GM12801 (cell line): ENCODE results near the gene CAMK2B.

Source experiments
- TF ChIP-seq, protein P1 (sequence below): IDR thresholded peaks from one replicate; pipeline ENCODE4 v1.5.1; 2011; ENCODE audit warnings: control low read depth; ENCODE audit not compliant: insufficient read length; ENCODE audit errors: extremely low read depth

The CAMK2B gene

DNA sequence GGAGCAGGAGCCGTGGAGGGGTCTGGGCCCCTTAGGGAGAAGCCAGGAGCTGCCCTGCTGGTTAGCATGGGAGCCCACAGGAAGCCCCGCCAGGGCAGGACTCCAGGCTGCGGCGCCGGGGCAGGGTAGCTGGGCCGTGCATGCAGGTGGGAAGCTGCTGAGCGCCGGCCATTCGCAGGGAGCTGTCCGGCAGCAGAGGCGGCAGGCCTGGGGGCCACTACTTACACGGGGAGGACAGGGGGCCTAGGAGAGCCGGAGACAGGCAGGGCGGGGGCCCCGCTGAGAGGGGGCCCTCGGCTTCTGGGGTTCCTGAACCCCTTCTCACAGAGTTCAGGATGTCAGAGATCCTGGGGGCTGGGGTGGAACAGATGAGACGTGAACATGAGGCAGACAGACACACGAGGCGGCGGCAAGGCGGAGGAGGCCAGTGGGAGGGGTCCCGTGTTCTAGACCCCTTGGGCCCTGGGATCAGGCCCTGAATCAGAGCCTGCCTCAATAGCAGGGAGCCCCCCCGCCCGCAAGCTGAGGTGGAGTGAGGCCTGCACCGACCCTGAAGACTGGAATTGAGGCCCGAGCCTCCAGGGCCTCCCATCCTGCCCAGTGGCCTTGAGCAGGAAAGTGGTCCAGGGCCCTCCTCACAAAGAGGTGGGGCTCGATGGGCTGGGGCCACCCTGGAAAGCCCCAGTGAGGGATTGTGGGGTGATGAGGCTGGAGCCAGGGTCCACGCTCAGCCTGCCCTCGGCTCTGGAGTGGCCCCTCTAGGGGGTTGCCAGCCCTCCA lies 96.6 kb downstream of the CAMK2B start:
- TF ChIP-seq, protein P1, sequence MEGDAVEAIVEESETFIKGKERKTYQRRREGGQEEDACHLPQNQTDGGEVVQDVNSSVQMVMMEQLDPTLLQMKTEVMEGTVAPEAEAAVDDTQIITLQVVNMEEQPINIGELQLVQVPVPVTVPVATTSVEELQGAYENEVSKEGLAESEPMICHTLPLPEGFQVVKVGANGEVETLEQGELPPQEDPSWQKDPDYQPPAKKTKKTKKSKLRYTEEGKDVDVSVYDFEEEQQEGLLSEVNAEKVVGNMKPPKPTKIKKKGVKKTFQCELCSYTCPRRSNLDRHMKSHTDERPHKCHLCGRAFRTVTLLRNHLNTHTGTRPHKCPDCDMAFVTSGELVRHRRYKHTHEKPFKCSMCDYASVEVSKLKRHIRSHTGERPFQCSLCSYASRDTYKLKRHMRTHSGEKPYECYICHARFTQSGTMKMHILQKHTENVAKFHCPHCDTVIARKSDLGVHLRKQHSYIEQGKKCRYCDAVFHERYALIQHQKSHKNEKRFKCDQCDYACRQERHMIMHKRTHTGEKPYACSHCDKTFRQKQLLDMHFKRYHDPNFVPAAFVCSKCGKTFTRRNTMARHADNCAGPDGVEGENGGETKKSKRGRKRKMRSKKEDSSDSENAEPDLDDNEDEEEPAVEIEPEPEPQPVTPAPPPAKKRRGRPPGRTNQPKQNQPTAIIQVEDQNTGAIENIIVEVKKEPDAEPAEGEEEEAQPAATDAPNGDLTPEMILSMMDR = no peak

DNA sequence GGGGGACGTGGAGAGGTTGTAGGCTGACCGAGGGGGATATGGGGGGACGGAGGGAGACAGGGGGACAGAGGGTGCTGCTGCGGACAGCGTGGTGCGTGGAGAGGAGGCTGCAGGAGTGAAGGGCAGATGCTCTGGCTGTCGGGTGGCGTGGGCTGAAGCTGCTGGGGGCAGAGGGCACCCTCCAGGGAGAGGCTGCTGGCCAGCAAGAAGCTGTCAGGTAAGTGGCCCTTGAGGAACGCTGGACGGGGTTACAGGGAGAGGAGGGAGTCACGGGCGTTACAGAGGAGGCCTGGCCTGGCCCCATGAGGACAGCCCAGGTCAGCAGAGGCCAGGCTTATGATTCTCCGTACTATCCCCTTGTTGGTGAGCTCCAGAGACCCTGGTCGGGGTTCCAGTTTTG lies 97.5 kb downstream of the CAMK2B start:
- TF ChIP-seq, protein P1 = no peak

DNA sequence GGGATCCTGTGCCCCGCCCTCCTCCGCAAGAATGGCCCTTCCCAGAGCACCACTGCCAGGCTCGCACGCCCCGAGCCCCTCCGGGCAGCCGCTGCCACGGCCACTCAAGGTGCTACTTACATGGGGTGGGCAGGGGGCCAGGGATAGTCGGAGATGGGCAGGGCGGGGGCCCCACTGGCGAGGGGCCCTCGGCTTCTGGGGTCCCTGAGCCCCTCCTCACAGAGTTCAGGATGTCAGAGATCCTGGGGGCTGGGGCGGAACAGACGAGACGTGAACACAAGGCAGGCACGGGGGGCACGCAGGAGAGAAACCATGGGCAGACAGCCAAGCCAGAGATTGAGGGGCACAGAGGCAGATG lies 99.0 kb downstream of the CAMK2B start:
- TF ChIP-seq, protein P1 = no peak

DNA sequence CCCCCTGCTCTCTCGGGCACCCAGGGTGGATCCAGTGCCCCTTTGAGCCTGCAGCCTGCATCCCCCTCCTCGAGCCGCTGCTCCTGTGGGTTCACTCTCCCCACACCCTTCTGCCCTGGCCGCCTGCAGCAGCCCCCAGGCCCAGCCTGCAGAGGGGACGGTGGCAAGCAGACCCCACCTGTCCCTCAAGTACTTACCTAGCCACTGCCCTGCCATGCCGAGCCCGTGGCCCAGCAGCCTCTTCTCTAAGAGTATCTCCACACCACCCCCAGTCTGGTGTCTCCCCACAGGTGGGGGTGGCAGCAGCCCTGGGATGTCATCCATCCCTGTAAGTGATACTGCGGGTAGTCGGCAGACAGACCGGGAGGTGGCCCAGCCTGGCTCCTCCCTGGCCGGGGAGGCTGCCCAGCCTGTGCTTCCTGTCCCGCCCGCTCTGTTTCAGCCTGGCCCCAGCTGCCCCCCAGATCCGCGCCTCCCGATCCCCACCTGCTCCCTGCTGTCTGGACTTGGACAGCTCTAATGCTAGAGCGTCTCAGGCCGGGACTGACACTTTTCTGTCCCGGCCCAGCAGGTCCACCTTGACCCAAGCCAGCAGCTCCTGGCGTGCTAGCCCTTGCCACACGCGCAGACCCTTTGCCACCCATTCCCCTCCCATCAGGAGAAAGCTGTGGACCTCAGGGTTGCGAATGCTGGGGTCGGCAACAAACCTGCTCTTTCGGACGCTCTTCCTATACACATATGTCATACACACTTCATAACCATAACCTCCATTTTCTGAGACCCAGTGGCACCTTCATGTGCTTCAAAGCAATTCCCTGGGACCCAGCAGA lies 99.6 kb downstream of the CAMK2B start:
- TF ChIP-seq, protein P1 = no peak

DNA sequence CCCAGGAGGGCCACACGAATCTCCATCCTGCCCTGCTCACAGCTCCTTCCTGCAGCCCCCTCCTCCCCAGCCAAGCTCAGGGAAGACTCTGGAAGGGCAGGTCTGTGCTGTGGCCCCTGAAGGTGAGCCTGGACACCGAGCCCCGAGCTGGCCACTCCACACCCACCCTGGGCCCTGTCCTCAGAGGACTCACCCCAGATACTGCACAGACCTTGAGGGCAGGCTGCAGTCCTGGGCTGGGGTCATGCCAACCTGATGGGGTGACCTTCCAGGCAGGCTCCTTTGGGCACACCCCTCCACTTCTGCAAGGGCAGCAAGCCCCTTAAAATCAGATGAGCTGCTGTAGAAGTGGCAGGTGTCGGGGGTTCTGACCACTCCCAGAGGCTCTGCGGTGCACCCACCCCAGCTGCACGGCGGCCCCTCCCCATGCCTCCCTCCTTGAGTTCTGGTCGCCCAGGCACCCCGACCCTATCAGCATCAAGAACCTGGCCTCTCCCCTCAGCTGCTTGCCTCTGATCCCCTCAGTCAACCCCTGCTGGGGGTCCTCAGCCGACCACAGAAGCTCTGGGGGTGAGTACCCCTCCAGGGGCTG lies 100.3 kb downstream of the CAMK2B start:
- TF ChIP-seq, protein P1 = no peak

DNA sequence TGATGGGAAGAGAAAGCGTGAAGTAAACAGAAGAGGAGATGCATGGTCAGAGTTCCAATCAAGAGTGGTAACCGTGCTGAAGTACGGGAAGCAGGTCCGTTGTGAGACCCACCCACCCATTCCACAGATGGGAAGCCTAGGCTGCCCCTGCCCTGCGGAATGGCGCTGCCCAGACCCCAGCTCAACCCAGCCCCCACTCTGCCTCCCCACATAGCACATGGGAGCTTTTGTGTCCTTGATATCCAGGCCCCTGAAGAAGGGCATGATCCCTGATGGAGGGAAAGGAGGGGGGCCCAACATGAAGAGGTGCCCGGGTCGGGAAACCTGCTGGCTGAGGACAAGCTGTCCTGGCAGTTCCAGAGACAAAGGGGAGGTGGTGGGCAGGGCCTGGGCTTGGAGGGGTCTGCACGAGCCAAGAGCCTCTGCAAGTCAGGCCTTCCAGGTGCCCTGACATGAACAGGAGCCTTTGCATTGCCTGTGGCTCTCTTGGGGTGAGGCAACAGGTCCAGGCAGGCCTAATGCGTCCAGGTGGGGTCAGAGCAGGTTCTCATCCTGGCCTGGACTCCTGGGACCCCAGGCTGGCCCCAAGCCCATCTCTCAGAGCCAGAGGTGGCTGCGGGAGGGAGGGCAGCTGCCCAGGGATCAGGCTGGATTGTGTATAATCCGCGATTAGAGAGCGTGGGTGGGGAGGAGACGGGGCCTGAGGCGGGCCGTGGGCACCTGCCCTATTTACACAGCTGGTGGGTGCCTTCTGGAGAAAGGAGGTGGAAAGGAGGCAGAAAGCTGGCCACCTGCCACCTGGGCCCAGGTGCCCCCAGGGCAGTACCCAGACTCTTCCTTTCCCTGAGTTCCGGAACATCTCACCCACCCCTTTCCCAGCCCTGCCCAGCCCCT lies 101.1 kb downstream of the CAMK2B start:
- TF ChIP-seq, protein P1 = no peak
